ENCODE measurements around the gene AGPAT4.

GRCh38 chr6:161127071-161127740 is 146.7 kb downstream of the AGPAT4 start:
- no peak for TF ChIP-seq POLR2AphosphoS5 (IDR thresholded peaks at IDR 0.05; ENCODE audit: borderline replicate concordance, low read depth, low read length)
- TF ChIP-seq EZH2 (IDR thresholded peaks at IDR 0.05): no peak

All from SK-N-MC (cell line).